Spinal cord (tissue), 10 donors: ENCODE measurements around the gene JMJD4. TPM values are rescaled to one million over a fixed set of nuclear protein-coding genes. Genes with fewer than 3 reads are reported as not detected.

Experiments used
- DNase-seq, 6 donors: peaks; one replicate each; pipeline versions ENCODE4 v3.0.0 to v3.0.0-alpha.2; 2013 to 2015; ENCODE audit warnings: low spot score in 6 of 6, low read depth in 4 of 6
- H3K27ac ChIP-seq: one replicate; pipeline ENCODE4 v1.5.1; 2013; ENCODE audit warnings: low read depth, low read length, control low read depth
- H3K27me3 ChIP-seq: one replicate; pipeline ENCODE4 v1.6.1; 2013; ENCODE audit warnings: low read length; ENCODE audit not compliant: control insufficient read depth, insufficient read depth
- H3K36me3 ChIP-seq: one replicate; pipeline ENCODE4 v1.6.1; 2013; ENCODE audit warnings: low read length; ENCODE audit not compliant: control insufficient read depth, insufficient read depth
- H3K4me1 ChIP-seq: one replicate; pipeline ENCODE4 v1.6.1; 2013; ENCODE audit warnings: low read length; ENCODE audit not compliant: control insufficient read depth, insufficient read depth
- H3K4me3 ChIP-seq: one replicate; pipeline ENCODE4 v1.5.1; 2013; ENCODE audit warnings: low read depth, low read length, control low read depth
- H3K9me3 ChIP-seq: one replicate; pipeline ENCODE4 v1.6.1; 2013; ENCODE audit warnings: low read length; ENCODE audit not compliant: control insufficient read depth, insufficient read depth
- WGBS: methylation state at CpG from one replicate; pipeline ENCODE4 v1.1.5; 2013; ENCODE audit warnings: missing lambda C conversion rate; ENCODE audit not compliant: insufficient coverage; 5-methylcytosine and 5-hydroxymethylcytosine counted together
- long read RNA-seq, 4 donors: transcript quantifications; one replicate each; lab custom pipeline, GENCODE V29; 2026
- polyA plus RNA-seq, 2 donors: library from polyadenylated mRNA; unstranded; fragments of 120-200 nt; gene quantifications; one replicate each; pipeline ENCODE4 v1.2.1, GENCODE V29; 2013; ENCODE audit not compliant: insufficient read length in 2 of 2
- total RNA-seq, 2 donors: library from RNA; depleted of rRNA in 1 of 2; stranded (reverse); fragments of 120-200 nt in 1 of 2; fragments of >200 nt in 1 of 2; gene quantifications; one replicate each; pipeline versions ENCODE4 v1.2.3 to v1.2.4, GENCODE V29; 2013 to 2014
- donor health status: healthy.

The JMJD4 gene
- 10 to 100 TPM in 1 of 2 donors, 1 to 10 TPM in 1; 9.7 to 20.4 TPM for total RNA-seq
- polyA plus RNA-seq, result 10 to 100 TPM; 16.2 to 16.7 TPM
- long read RNA-seq, donor 1, partial matches to known transcripts, result 0 of 5 reads
- long read RNA-seq, donor 1, other reads (novel, unspliced or antisense), result 0 of 5 reads
- long read RNA-seq, donor 2, partial matches to known transcripts, result 18 of 27 reads
- long read RNA-seq, donor 2, other reads (novel, unspliced or antisense), result 6 of 27 reads
- long read RNA-seq, donor 3, partial matches to known transcripts, result 15 of 26 reads
- long read RNA-seq, donor 3, other reads (novel, unspliced or antisense), result 7 of 26 reads
- long read RNA-seq, donor 4, partial matches to known transcripts, result 68 of 71 reads
- long read RNA-seq, donor 4, other reads (novel, unspliced or antisense), result 0 of 71 reads

- peak; percentile 81 to 97 (median 86) for DNase-seq
- under 1% methylated on average over 83 of the region's 83 CpGs for WGBS
- no peaks in the 10 kb centered on the region for H3K9me3 ChIP-seq
- H3K4me3 ChIP-seq, result peak within 1 kb of the TSS; percentile 68
- peaks cover 38% of the 10 kb centered on the region for H3K4me1 ChIP-seq
- H3K36me3 ChIP-seq, result peaks cover 46% of the 10 kb centered on the region
- no peaks in the 10 kb centered on the region for H3K27me3 ChIP-seq
- no peak within 1 kb of the TSS for H3K27ac ChIP-seq
Observed at GRCh38 chr1:227734856-227735538, at the start of gene JMJD4, which contains the start of gene SNAP47. TSS of gene JMJD4 (minus strand) at chr1:227735302. CDS start at chr1:227735273, 29 bp downstream. TSS of gene SNAP47 (plus strand) at chr1:227735435. CDS start at chr1:227747737, 12,302 bp downstream.

DNA sequence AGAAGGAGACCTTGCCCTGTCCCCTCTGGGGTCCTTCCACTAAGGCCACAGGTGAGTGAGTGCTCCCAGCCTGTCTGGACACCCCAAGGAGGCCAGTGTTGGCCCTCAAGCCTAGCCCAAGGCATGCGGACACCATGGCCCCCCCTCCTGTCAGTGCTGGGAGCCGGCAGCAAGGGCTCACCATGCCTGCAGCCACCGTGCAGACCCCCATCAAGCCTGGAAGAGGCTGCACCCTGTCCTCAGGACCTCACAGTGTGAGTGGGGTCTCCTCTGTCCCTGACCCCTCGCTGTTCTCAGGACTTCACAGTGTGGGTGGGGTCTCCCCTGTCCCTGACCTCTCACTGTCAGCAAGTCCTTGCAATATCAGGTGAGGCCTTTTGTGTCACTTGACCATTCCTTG, 47.1 kb upstream of the JMJD4 start:
- H3K9me3 ChIP-seq, result no peaks in the 10 kb centered on the region
- 82% methylated on average over 4 of the region's 4 CpGs for WGBS
- no peak overlapping the region for H3K27ac ChIP-seq
- H3K36me3 ChIP-seq, result peaks cover 39% of the 10 kb centered on the region
- DNase-seq, result no peak
- no peak overlapping the region for H3K4me3 ChIP-seq
- peaks cover 2% of the 10 kb centered on the region for H3K27me3 ChIP-seq
- H3K4me1 ChIP-seq, result peaks cover 13% of the 10 kb centered on the region

DNA sequence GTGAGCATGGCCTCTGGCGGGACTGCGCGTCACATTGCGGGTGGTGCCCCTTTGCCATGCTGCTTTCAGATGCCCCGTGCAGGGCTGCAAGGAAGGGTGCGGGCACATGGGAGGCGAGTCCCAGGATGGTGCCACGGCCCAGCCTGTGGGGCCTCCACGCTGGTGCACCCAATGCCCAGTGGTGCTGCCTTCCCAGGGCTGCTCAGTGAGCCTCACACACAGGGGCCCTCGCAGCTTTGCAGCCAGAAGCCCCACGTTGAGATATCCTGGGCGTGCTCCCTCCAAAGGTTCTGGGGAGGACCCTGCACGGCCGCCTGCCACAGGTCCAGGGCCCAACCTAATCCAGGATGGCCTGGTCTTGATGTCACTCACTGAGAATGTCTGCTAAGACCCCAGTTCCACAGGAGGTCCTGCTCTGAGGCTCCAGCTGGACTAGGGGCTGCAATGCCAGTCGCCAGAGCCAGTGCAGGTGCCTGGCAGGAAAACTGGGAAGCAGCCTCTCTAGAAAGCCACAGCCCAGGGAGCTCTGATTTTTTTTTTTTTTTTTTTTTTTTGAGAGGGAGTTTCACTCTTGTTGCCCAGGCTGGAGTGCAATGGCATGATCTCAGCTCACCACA, 46.3 kb upstream of the JMJD4 start:
- Histone ChIP-seq H3K27me3 (no peaks in the 10 kb centered on the region), H3K4me3 (no peak overlapping the region), H3K36me3 (peaks cover 41% of the 10 kb centered on the region), H3K27ac (no peak overlapping the region), H3K9me3 (no peaks in the 10 kb centered on the region), H3K4me1 (peaks cover 6% of the 10 kb centered on the region)
- no peak for DNase-seq
- 95% methylated on average over 15 of the region's 15 CpGs for WGBS

DNA sequence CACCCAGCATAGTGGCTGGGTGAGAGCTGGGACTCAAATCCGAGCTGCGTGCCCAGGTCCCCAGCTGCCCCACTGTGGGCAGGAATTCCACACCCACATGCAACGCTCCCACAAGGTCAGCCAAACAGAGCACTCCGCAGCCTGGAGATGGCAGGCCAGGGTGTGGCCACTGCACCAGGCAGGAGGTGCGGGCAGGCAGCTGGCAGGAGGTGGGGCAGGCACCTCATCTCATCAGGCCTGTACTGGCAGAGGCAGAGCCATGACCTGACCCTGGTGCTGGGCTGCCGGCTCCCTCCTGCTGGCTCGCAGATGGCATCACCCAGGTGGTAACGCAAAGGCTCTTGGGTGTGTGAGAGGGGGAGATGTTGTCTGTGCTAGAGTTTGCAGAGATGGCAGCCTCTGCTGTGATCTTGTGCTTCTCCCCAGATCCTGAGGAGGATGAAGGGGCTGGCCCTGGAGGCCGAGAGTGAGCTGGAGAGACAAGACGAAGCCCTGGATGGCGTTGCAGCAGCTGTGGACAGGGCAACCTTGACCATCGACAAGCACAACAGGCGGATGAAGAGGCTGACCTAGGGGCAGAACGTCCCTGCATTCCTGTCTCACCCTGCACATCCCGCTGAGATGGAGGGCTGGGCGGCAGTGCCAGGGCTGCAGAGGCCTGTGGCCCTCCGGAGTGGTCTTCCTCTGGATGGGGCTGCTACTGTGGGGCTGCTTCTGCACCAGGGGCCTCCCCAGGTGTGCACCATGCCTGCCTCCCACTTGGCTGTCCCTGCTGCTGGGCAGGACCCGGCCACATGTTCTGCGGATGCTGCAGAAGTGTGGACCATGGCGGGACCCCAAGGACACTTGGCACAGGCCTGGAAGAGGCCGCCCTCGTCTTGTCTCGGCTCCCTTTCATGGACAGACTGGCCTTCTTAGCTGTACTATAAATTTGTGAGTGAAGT, 45.3 kb upstream of the JMJD4 start:
- Histone ChIP-seq H3K27ac (no peak overlapping the region), H3K27me3 (no peaks in the 10 kb centered on the region), H3K36me3 (peaks cover 51% of the 10 kb centered on the region), H3K4me1 (peaks cover 12% of the 10 kb centered on the region), H3K4me3 (no peak overlapping the region), H3K9me3 (no peaks in the 10 kb centered on the region)
- no peak for DNase-seq
- 96% methylated on average over 19 of the region's 23 CpGs for WGBS

DNA sequence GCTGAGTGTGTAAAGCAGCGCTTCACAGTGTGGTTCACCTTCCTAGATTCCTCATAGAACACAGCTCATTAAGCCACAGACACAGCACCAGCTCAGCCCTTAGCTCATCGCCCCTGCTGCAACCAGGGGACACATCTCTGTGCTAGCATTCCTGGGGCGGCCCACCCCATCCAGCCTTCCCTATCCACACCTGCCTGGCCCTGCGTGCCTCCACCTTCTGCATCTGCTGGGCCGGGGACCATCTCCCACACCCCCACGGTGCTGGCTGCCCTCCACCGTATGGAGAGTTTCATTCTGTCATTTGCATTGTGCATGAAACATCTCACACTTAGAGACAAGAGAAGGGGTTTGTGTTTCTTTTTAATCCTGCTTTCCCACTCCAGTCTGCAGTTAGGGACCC, 44.6 kb upstream of the JMJD4 start:
- DNase-seq, result no peak
- H3K4me1 ChIP-seq, result peaks cover 18% of the 10 kb centered on the region
- H3K9me3 ChIP-seq, result no peaks in the 10 kb centered on the region
- 93% methylated on average over 3 of the region's 7 CpGs for WGBS
- peaks cover 58% of the 10 kb centered on the region for H3K36me3 ChIP-seq
- H3K27ac ChIP-seq, result no peak overlapping the region
- H3K27me3 ChIP-seq, result no peaks in the 10 kb centered on the region
- H3K4me3 ChIP-seq, result no peak overlapping the region

- Histone ChIP-seq H3K4me1 (peaks cover 25% of the 10 kb centered on the region), H3K27me3 (no peaks in the 10 kb centered on the region), H3K27ac (no peak overlapping the region), H3K36me3 (peaks cover 62% of the 10 kb centered on the region), H3K4me3 (no peak overlapping the region), H3K9me3 (no peaks in the 10 kb centered on the region)
- no peak for DNase-seq
- 94% methylated on average over 10 of the region's 10 CpGs for WGBS
Observed at GRCh38 chr1:227779021-227779441, 43.9 kb upstream of the JMJD4 start.

- no peak overlapping the region for H3K27ac ChIP-seq
- H3K4me1 ChIP-seq, result peaks cover 27% of the 10 kb centered on the region
- H3K27me3 ChIP-seq, result no peaks in the 10 kb centered on the region
- H3K36me3 ChIP-seq, result peaks cover 65% of the 10 kb centered on the region
- DNase-seq, result no peak
- H3K4me3 ChIP-seq, result no peak overlapping the region
- H3K9me3 ChIP-seq, result no peaks in the 10 kb centered on the region
- 87% methylated on average over 8 of the region's 8 CpGs for WGBS
Observed at GRCh38 chr1:227778401-227778947, 43.4 kb upstream of the JMJD4 start.

- no peak for DNase-seq
- peaks cover 66% of the 10 kb centered on the region for H3K36me3 ChIP-seq
- H3K4me1 ChIP-seq, result peaks cover 27% of the 10 kb centered on the region
- no peaks in the 10 kb centered on the region for H3K27me3 ChIP-seq
- H3K4me3 ChIP-seq, result no peak overlapping the region
- no peak overlapping the region for H3K27ac ChIP-seq
- WGBS, result 100% methylated on average over 2 of the region's 4 CpGs
- no peaks in the 10 kb centered on the region for H3K9me3 ChIP-seq
Observed at GRCh38 chr1:227777646-227778045, 42.5 kb upstream of the JMJD4 start.
